CD4-positive, CD25-positive, alpha-beta regulatory T cell (primary cell): Measurements from ENCODE around the gene TMEM263. TPM values are rescaled to one million over a fixed set of nuclear protein-coding genes. Genes with fewer than 3 reads are reported as not detected.
"Not testable (repeated sequence)": the region's sequence is repeated elsewhere in the genome, so short reads cannot be mapped to it uniquely, and the experiment has no call there.

ENCODE experiments used
- ATAC-seq, 2 donors: fragments of 150-1000 bp; cut with Tn5 transposase; one replicate each; pipeline ENCODE4 v1.10.0; 2021; ENCODE audit warnings: low read depth in 2 of 2, moderate number of reproducible peaks in 2 of 2, moderate library complexity in 1 of 2
- DNase-seq, 3 donors: peaks; one replicate each; pipeline versions ENCODE4 v3.0.0 to v3.0.0-alpha.2; 2012 to 2022; ENCODE audit warnings: mixed read lengths in 1 of 3
- H3K27ac ChIP-seq: one replicate; pipeline ENCODE4 v1.7.0; 2013; ENCODE audit warnings: mild to moderate bottlenecking, low read length; ENCODE audit not compliant: insufficient read depth, poor library complexity, severe bottlenecking
- H3K27me3 ChIP-seq: one replicate; pipeline ENCODE4 v1.7.0; 2013; ENCODE audit warnings: low read length; ENCODE audit not compliant: control insufficient read depth, insufficient read depth
- H3K36me3 ChIP-seq: one replicate; pipeline ENCODE4 v1.7.0; 2013; ENCODE audit warnings: mild to moderate bottlenecking, low read length, moderate library complexity; ENCODE audit not compliant: control insufficient read depth, insufficient read depth
- H3K4me1 ChIP-seq: 2 replicates; pipeline ENCODE4 v1.7.0; 2013; ENCODE audit warnings: mild to moderate bottlenecking, low read length; ENCODE audit not compliant: insufficient read depth, control insufficient read depth, poor library complexity, severe bottlenecking
- H3K4me3 ChIP-seq: one replicate; pipeline ENCODE4 v1.7.0; 2013; ENCODE audit warnings: low read depth, mild to moderate bottlenecking, low read length, moderate library complexity
- H3K9me3 ChIP-seq, 2 experiments: 1 replicate in 1 of 2; 2 replicates in 1 of 2; pipeline ENCODE4 v1.7.0; 2013; ENCODE audit warnings: low read length in 2 of 2, mild to moderate bottlenecking in 1 of 2, moderate library complexity in 1 of 2; ENCODE audit not compliant: control insufficient read depth in 2 of 2
- H3K27ac Mint-ChIP-seq, 3 donors: one replicate each; pipeline ENCODE4 v1.8.0; 2020 to 2022; ENCODE audit warnings: mild to moderate bottlenecking in 3 of 3, mixed read lengths in 3 of 3, moderate library complexity in 2 of 3
- H3K27me3 Mint-ChIP-seq: one replicate; pipeline ENCODE4 v1.8.0; 2022; ENCODE audit warnings: mild to moderate bottlenecking, mixed read lengths
- H3K36me3 Mint-ChIP-seq: one replicate; pipeline ENCODE4 v1.8.0; 2020; ENCODE audit warnings: mixed read lengths
- H3K4me1 Mint-ChIP-seq, 4 donors: one replicate each; pipeline ENCODE4 v1.8.0; 2020 to 2022; ENCODE audit warnings: mixed read lengths in 4 of 4, mild to moderate bottlenecking in 1 of 4
- H3K4me3 Mint-ChIP-seq, 4 donors: one replicate each; pipeline ENCODE4 v1.8.0; 2020 to 2022; ENCODE audit warnings: mild to moderate bottlenecking in 4 of 4, mixed read lengths in 4 of 4, moderate library complexity in 3 of 4
- H3K9me3 Mint-ChIP-seq, 7 donors: one replicate each; pipeline ENCODE4 v1.8.0; 2020 to 2022; ENCODE audit warnings: mixed read lengths in 7 of 7, mild to moderate bottlenecking in 3 of 7, moderate library complexity in 2 of 7
- polyA plus RNA-seq, 4 donors: library from polyadenylated mRNA; unstranded; fragments of 300-500 nt; fragmentation: Illumina TruSeq; gene quantifications; one replicate each; pipeline ENCODE4 v1.2.3, GENCODE V29; 2021
- total RNA-seq: library from RNA; stranded (reverse); gene quantifications from one replicate; pipeline ENCODE4 v1.2.3, GENCODE V29; 2022

Gene TMEM263
- total and polyA plus RNA-seq, 5 donors from 2014 or later = 27.3 to 37.8 (median 33.2) TPM

- H3K4me3 ChIP-seq = no peak overlapping the region
- H3K4me3 Mint-ChIP-seq = no peak overlapping the region
- no peak overlapping the region for H3K27ac ChIP-seq
- no peaks in the 10 kb centered on the region for H3K27me3 Mint-ChIP-seq
- H3K4me1 Mint-ChIP-seq = peaks cover 18 to 36% (median 27%) of the 10 kb centered on the region in 4 donors
- no peaks in the 10 kb centered on the region for H3K27me3 ChIP-seq
- H3K36me3 ChIP-seq = no peaks in the 10 kb centered on the region
- peaks cover 20% of the 10 kb centered on the region for H3K4me1 ChIP-seq
- no peak for DNase-seq
- no peaks in the 10 kb centered on the region for H3K36me3 Mint-ChIP-seq
- H3K9me3 ChIP-seq = no peaks in the 10 kb centered on the region
- no peak overlapping the region for H3K27ac Mint-ChIP-seq
- H3K9me3 Mint-ChIP-seq = peaks cover 0 to 2% (median 0%) of the 10 kb centered on the region in 7 donors
- ATAC-seq = no peak
Observed at GRCh38 chr12:106913456-106913855, 42.3 kb upstream of the TMEM263 start.

GRCh38 chr12:106914796-106915634 is 40.7 kb upstream of the TMEM263 start:
- peak in 1 of 3 donors; percentile 76 for DNase-seq
- peaks cover 19% of the 10 kb centered on the region for H3K4me1 ChIP-seq
- H3K4me3 ChIP-seq = peak overlapping the region; percentile 51
- no peaks in the 10 kb centered on the region for H3K36me3 Mint-ChIP-seq
- H3K4me3 Mint-ChIP-seq = peak overlapping the region in 2 of 4 donors; percentile 3 to 42
- H3K27ac Mint-ChIP-seq = peak overlapping the region; percentile 48 to 84 (median 57)
- peak; percentile 57 to 66 for ATAC-seq
- H3K36me3 ChIP-seq = no peaks in the 10 kb centered on the region
- H3K27me3 Mint-ChIP-seq = peaks cover 5% of the 10 kb centered on the region
- H3K9me3 Mint-ChIP-seq = peaks cover 0 to 2% (median 0%) of the 10 kb centered on the region in 7 donors
- no peaks in the 10 kb centered on the region for H3K9me3 ChIP-seq
- H3K27ac ChIP-seq = peak overlapping the region; percentile 2
- no peaks in the 10 kb centered on the region for H3K27me3 ChIP-seq
- H3K4me1 Mint-ChIP-seq = peaks cover 18 to 35% (median 26%) of the 10 kb centered on the region in 4 donors

GRCh38 chr12:106915635-106916026 is 40.1 kb upstream of the TMEM263 start:
- peaks cover 14 to 29% (median 21%) of the 10 kb centered on the region in 4 donors for H3K4me1 Mint-ChIP-seq
- Histone ChIP-seq H3K27me3 (no peaks in the 10 kb centered on the region), H3K9me3 (no peaks in the 10 kb centered on the region), H3K27ac (no peak overlapping the region), H3K36me3 (no peaks in the 10 kb centered on the region), H3K4me1 (peaks cover 13% of the 10 kb centered on the region), H3K4me3 (no peak overlapping the region)
- DNase-seq (no peak), ATAC-seq (no peak)
- no peak overlapping the region for H3K4me3 Mint-ChIP-seq
- peaks cover 7% of the 10 kb centered on the region for H3K27me3 Mint-ChIP-seq
- H3K27ac Mint-ChIP-seq = peak overlapping the region; percentile 57 to 84 (median 74)
- H3K9me3 Mint-ChIP-seq = peaks cover 0 to 1% (median 0%) of the 10 kb centered on the region in 7 donors
- no peaks in the 10 kb centered on the region for H3K36me3 Mint-ChIP-seq

- H3K27ac Mint-ChIP-seq = no peak overlapping the region
- H3K36me3 Mint-ChIP-seq = no peaks in the 10 kb centered on the region
- Histone ChIP-seq H3K4me1 (peaks cover 11% of the 10 kb centered on the region), H3K27ac (no peak overlapping the region), H3K27me3 (peaks cover 4% of the 10 kb centered on the region), H3K9me3 (no peaks in the 10 kb centered on the region), H3K36me3 (no peaks in the 10 kb centered on the region), H3K4me3 (no peak overlapping the region)
- ATAC-seq (no peak), DNase-seq (no peak)
- peaks cover 0 to 1% (median 0%) of the 10 kb centered on the region in 7 donors for H3K9me3 Mint-ChIP-seq
- H3K27me3 Mint-ChIP-seq = peaks cover 20% of the 10 kb centered on the region
- H3K4me1 Mint-ChIP-seq = peaks cover 10 to 19% (median 13%) of the 10 kb centered on the region in 4 donors
- H3K4me3 Mint-ChIP-seq = no peak overlapping the region
Observed at GRCh38 chr12:106917503-106917902, 38.2 kb upstream of the TMEM263 start.

DNA sequence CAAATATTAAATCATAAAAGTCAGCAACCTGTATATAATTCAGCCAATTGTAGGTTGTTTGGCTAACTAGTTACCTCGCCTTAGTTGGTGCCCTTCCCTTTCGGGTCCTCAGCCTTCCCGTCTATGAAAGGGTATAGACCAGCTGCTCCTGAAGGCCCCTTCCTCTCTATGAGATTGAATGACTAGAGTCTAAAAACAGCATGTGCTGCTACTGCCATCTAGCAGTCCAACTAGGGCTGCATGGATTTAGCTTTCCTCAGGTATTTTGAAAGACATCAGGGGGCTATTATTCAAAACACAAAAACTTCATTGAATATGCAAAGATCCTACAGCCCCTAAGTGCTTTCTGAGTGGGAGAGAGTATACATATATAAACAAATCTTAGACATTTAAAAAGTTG is 37.0 kb upstream of the TMEM263 start:
- peaks cover 0 to 2% (median 0%) of the 10 kb centered on the region in 7 donors for H3K9me3 Mint-ChIP-seq
- H3K27ac Mint-ChIP-seq = no peak overlapping the region
- H3K4me1 Mint-ChIP-seq = peaks cover 10 to 19% (median 12%) of the 10 kb centered on the region in 4 donors
- H3K27me3 ChIP-seq = peaks cover 4% of the 10 kb centered on the region
- H3K27me3 Mint-ChIP-seq = peaks cover 25% of the 10 kb centered on the region
- ATAC-seq (no peak), DNase-seq (peak in 1 of 3 donors; percentile 16)
- no peaks in the 10 kb centered on the region for H3K9me3 ChIP-seq
- no peaks in the 10 kb centered on the region for H3K36me3 ChIP-seq
- H3K4me3 Mint-ChIP-seq = no peak overlapping the region
- peaks cover 11% of the 10 kb centered on the region for H3K4me1 ChIP-seq
- H3K27ac ChIP-seq = no peak overlapping the region
- no peak overlapping the region for H3K4me3 ChIP-seq
- no peaks in the 10 kb centered on the region for H3K36me3 Mint-ChIP-seq

- ATAC-seq (no peak), DNase-seq (peak in 2 of 3 donors; percentile 50 to 61)
- no peak overlapping the region for H3K27ac Mint-ChIP-seq
- Histone ChIP-seq H3K27me3 (peaks cover 4% of the 10 kb centered on the region), H3K36me3 (no peaks in the 10 kb centered on the region), H3K27ac (no peak overlapping the region), H3K9me3 (no peaks in the 10 kb centered on the region), H3K4me3 (no peak overlapping the region), H3K4me1 (peaks cover 5% of the 10 kb centered on the region)
- no peaks in the 10 kb centered on the region for H3K36me3 Mint-ChIP-seq
- H3K4me3 Mint-ChIP-seq = no peak overlapping the region
- H3K27me3 Mint-ChIP-seq = peaks cover 25% of the 10 kb centered on the region
- peaks cover 0 to 7% (median 2%) of the 10 kb centered on the region in 7 donors for H3K9me3 Mint-ChIP-seq
- peaks cover 8 to 14% (median 9%) of the 10 kb centered on the region in 4 donors for H3K4me1 Mint-ChIP-seq
Observed at GRCh38 chr12:106919910-106920544, 35.7 kb upstream of the TMEM263 start.

DNA sequence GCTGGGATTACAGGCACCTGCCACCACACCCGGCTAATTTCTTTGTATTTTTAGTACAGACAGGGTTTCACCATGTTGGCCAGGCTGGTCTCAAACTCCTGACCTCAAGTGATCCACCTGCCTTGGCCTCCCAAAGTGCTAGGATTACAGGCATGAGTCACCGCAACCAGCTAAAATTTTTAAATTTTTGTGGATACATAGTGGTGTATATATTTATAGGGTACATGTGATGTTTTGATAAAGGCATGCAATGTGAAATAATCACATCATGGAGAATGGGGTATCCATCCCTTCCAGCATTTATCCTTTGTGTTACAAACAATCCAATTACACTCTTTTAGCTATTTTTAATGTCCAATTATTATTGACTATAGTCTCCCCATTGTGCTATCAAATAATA is 33.7 kb upstream of the TMEM263 start:
- not testable (repeated sequence) for H3K9me3 Mint-ChIP-seq, H3K9me3 ChIP-seq, H3K36me3 ChIP-seq, DNase-seq, H3K4me1 Mint-ChIP-seq, H3K27me3 ChIP-seq, H3K4me1 ChIP-seq, H3K4me3 Mint-ChIP-seq, H3K27ac Mint-ChIP-seq, H3K4me3 ChIP-seq, ATAC-seq, H3K27ac ChIP-seq, H3K36me3 Mint-ChIP-seq
- peaks cover 30% of the 10 kb centered on the region for H3K27me3 Mint-ChIP-seq
